ENCODE results near the gene KNDC1. TPM values are rescaled to one million over a fixed set of nuclear protein-coding genes. Genes with fewer than 3 reads are reported as not detected.

KNDC1 gene
- total RNA-seq, 2 donors from 2014 or later = 6.5 to 9.6 TPM

- H3K4me3 ChIP-seq (ENCODE audit: low read length) = no peak overlapping the region
- no peaks in the 10 kb centered on the region for H3K36me3 ChIP-seq (ENCODE audit: control insufficient read depth, insufficient read depth, low read length)
- no peak for TF ChIP-seq CTCF (conservative IDR thresholded peaks at IDR 0.05)
- Mint-ChIP-seq H3K4me1 (peaks cover 5% of the 10 kb centered on the region), H3K27ac (no peak overlapping the region), H3K4me3 (no peak overlapping the region), H3K36me3 (ENCODE audit: low read depth) (no peaks in the 10 kb centered on the region), H3K9me3 (peaks cover 3% of the 10 kb centered on the region), H3K27me3 (ENCODE audit: insufficient read depth) (peaks cover 50% of the 10 kb centered on the region)
- DNase-seq = no peak
- 93 to 96% methylated on average over 18 to 23 of the region's 23 CpGs for WGBS, 2 experiments (ENCODE audit: insufficient coverage in 1 of 2, insufficient read length in 1 of 2)
- no peak overlapping the region for H3K27ac ChIP-seq (ENCODE audit: low read depth, low read length)
- H3K27me3 ChIP-seq (ENCODE audit: control insufficient read depth, insufficient read depth, low read length, poor library complexity, severe bottlenecking) = peaks cover 40% of the 10 kb centered on the region
- no peaks in the 10 kb centered on the region for H3K9me3 ChIP-seq (ENCODE audit: control insufficient read depth, low read length)
- H3K4me1 ChIP-seq (ENCODE audit: control insufficient read depth, insufficient read depth, low read length) = no peaks in the 10 kb centered on the region
- no peak overlapping the region for H3K9ac ChIP-seq (ENCODE audit: extremely low read depth, low read length, poor library complexity, severe bottlenecking)
Measured at GRCh38 chr10:133225707-133226191, 65.7 kb downstream of the KNDC1 start.

- peaks cover 5% of the 10 kb centered on the region for H3K4me1 Mint-ChIP-seq
- H3K27me3 Mint-ChIP-seq (ENCODE audit: insufficient read depth) = peaks cover 52% of the 10 kb centered on the region
- H3K36me3 Mint-ChIP-seq (ENCODE audit: low read depth) = peaks cover under 1% of the 10 kb centered on the region
- H3K4me3 Mint-ChIP-seq = no peak overlapping the region
- WGBS, 2 experiments (ENCODE audit: insufficient coverage in 1 of 2, insufficient read length in 1 of 2) = 87 to 89% methylated on average over 29 to 30 of the region's 30 CpGs
- peaks cover 46% of the 10 kb centered on the region for H3K27me3 ChIP-seq (ENCODE audit: control insufficient read depth, insufficient read depth, low read length, poor library complexity, severe bottlenecking)
- no peak overlapping the region for H3K9ac ChIP-seq (ENCODE audit: extremely low read depth, low read length, poor library complexity, severe bottlenecking)
- no peak overlapping the region for H3K27ac Mint-ChIP-seq
- H3K4me1 ChIP-seq (ENCODE audit: control insufficient read depth, insufficient read depth, low read length) = no peaks in the 10 kb centered on the region
- H3K4me3 ChIP-seq (ENCODE audit: low read length) = no peak overlapping the region
- peak; percentile 16 for TF ChIP-seq CTCF (conservative IDR thresholded peaks at IDR 0.05)
- H3K9me3 Mint-ChIP-seq = peaks cover 3% of the 10 kb centered on the region
- no peaks in the 10 kb centered on the region for H3K9me3 ChIP-seq (ENCODE audit: control insufficient read depth, low read length)
- H3K27ac ChIP-seq (ENCODE audit: low read depth, low read length) = no peak overlapping the region
- DNase-seq = no peak
- no peaks in the 10 kb centered on the region for H3K36me3 ChIP-seq (ENCODE audit: control insufficient read depth, insufficient read depth, low read length)
Measured at GRCh38 chr10:133226251-133226808, 66.3 kb downstream of the KNDC1 start.

GRCh38 chr10:133227256-133227655, 67.2 kb downstream of the KNDC1 start:
- Histone ChIP-seq H3K9ac (ENCODE audit: extremely low read depth, low read length, poor library complexity, severe bottlenecking) (no peak overlapping the region), H3K36me3 (ENCODE audit: control insufficient read depth, insufficient read depth, low read length) (no peaks in the 10 kb centered on the region), H3K9me3 (ENCODE audit: control insufficient read depth, low read length) (no peaks in the 10 kb centered on the region), H3K4me1 (ENCODE audit: control insufficient read depth, insufficient read depth, low read length) (no peaks in the 10 kb centered on the region), H3K4me3 (ENCODE audit: low read length) (no peak overlapping the region), H3K27me3 (ENCODE audit: control insufficient read depth, insufficient read depth, low read length, poor library complexity, severe bottlenecking) (peaks cover 55% of the 10 kb centered on the region), H3K27ac (ENCODE audit: low read depth, low read length) (no peak overlapping the region)
- no peak for DNase-seq
- Mint-ChIP-seq H3K27me3 (ENCODE audit: insufficient read depth) (peaks cover 60% of the 10 kb centered on the region), H3K9me3 (peaks cover 5% of the 10 kb centered on the region), H3K4me1 (peaks cover 7% of the 10 kb centered on the region), H3K36me3 (ENCODE audit: low read depth) (peaks cover 2% of the 10 kb centered on the region), H3K27ac (no peak overlapping the region), H3K4me3 (no peak overlapping the region)
- no peak for TF ChIP-seq CTCF (conservative IDR thresholded peaks at IDR 0.05)
- 94 to 95% methylated on average over 17 to 21 of the region's 21 CpGs for WGBS, 2 experiments (ENCODE audit: insufficient coverage in 1 of 2, insufficient read length in 1 of 2)
